GM19463 (cell line): ENCODE measurements around the gene SNAP29.
"Not testable (repeated sequence)": the region's sequence is repeated elsewhere in the genome, so short reads cannot be mapped to it uniquely, and the experiment has no call there.

Source experiments
- ATAC-seq: cut with Tn5 transposase; IDR thresholded peaks from one replicate; pipeline ENCODE4 v1.9.1; 2021; ENCODE audit warnings: mild to moderate bottlenecking, moderate library complexity; ENCODE audit not compliant: unreplicated experiment

Gene SNAP29

GRCh38 chr22:20834206-20834605 lies 24.6 kb upstream of the SNAP29 start:
- no peak for ATAC-seq

- ATAC-seq, result no peak
These were observed 24.1 kb upstream of the SNAP29 start for GRCh38 chr22:20834725-20835124.

- ATAC-seq, result no peak
These were observed 21.6 kb upstream of the SNAP29 start for GRCh38 chr22:20836987-20837823.

- ATAC-seq, result not testable (repeated sequence)
These were observed 19.5 kb upstream of the SNAP29 start for GRCh38 chr22:20839354-20839753.

GRCh38 chr22:20839837-20840645 lies 18.8 kb upstream of the SNAP29 start:
- no peak for ATAC-seq

- ATAC-seq, result no peak
These were observed 18.0 kb upstream of the SNAP29 start for GRCh38 chr22:20840646-20841371.

GRCh38 chr22:20843501-20843900 lies 15.3 kb upstream of the SNAP29 start:
- no peak for ATAC-seq

- no peak for ATAC-seq
These were observed 14.5 kb upstream of the SNAP29 start for GRCh38 chr22:20844055-20845037.

- no peak for ATAC-seq
These were observed 11.4 kb upstream of the SNAP29 start for GRCh38 chr22:20847318-20847822.

- ATAC-seq, result no peak
These were observed 6.7 kb upstream of the SNAP29 start for GRCh38 chr22:20852076-20852475.

- no peak for ATAC-seq
These were observed 6.3 kb upstream of the SNAP29 start for GRCh38 chr22:20852503-20852902.

- ATAC-seq, result no peak
These were observed 5.6 kb upstream of the SNAP29 start for GRCh38 chr22:20853236-20853660.

GRCh38 chr22:20857247-20857643 lies 1.6 kb upstream of the SNAP29 start:
- no peak for ATAC-seq

- ATAC-seq, result peak; percentile 56
These were observed 781 bp upstream of the SNAP29 start for GRCh38 chr22:20857838-20858614.

- no peak for ATAC-seq
These were observed 808 bp downstream of the SNAP29 start for GRCh38 chr22:20859615-20860014.

- no peak for ATAC-seq
These were observed 3.7 kb downstream of the SNAP29 start for GRCh38 chr22:20862540-20862939.

GRCh38 chr22:20863366-20863765 lies 4.6 kb downstream of the SNAP29 start:
- no peak for ATAC-seq

- no peak for ATAC-seq
These were observed 5.5 kb downstream of the SNAP29 start for GRCh38 chr22:20864186-20864908.

GRCh38 chr22:20865331-20865730 lies 6.5 kb downstream of the SNAP29 start:
- no peak for ATAC-seq
